ENCODE measurements around the gene NELFCD.

Gene NELFCD

DNA sequence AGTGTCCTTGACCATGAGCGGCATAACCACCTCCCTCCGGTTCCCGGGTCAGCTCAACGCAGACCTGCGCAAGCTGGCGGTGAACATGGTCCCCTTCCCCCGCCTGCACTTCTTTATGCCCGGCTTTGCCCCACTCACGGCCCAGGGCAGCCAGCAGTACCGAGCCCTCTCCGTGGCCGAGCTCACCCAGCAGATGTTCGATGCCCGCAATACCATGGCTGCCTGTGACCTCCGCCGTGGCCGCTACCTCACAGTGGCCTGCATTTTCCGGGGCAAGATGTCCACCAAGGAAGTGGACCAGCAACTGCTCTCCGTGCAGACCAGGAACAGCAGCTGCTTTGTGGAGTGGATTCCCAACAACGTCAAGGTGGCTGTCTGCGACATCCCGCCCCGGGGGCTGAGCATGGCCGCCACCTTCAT is 43.1 kb downstream of the NELFCD start:
- Histone ChIP-seq H3K27me3 (ENCODE audit: insufficient read depth, low read length, poor library complexity) (no peaks in the 10 kb centered on the region), H3K79me2 (ENCODE audit: insufficient read depth, low read length) (peaks cover 54% of the 10 kb centered on the region), H3K27ac (ENCODE audit: low read length) (no peak overlapping the region), H3K9me3 (ENCODE audit: insufficient read depth, low read length, severe bottlenecking) (no peaks in the 10 kb centered on the region), H3K36me3 (ENCODE audit: insufficient read depth, low read length) (peaks cover 69% of the 10 kb centered on the region), H3K4me3 (ENCODE audit: low read depth in 1 of 2, low read length in 2 of 2) (no peak overlapping the region), H3K9ac (ENCODE audit: low read depth, low read length) (no peak overlapping the region), H3K4me2 (ENCODE audit: insufficient read depth, low read length) (no peak overlapping the region), H3K4me1 (ENCODE audit: insufficient read depth, low read length) (peaks cover 24% of the 10 kb centered on the region), H4K20me1 (ENCODE audit: insufficient read depth, low read length) (peaks cover 55% of the 10 kb centered on the region), H2AFZ (ENCODE audit: low read depth, low read length) (no peak overlapping the region)
- TF ChIP-seq EZH2 (IDR thresholded peaks at IDR 0.05; ENCODE audit: borderline replicate concordance, low read depth, low read length, severe bottlenecking), result no peak
- TF ChIP-seq, protein P1, sequence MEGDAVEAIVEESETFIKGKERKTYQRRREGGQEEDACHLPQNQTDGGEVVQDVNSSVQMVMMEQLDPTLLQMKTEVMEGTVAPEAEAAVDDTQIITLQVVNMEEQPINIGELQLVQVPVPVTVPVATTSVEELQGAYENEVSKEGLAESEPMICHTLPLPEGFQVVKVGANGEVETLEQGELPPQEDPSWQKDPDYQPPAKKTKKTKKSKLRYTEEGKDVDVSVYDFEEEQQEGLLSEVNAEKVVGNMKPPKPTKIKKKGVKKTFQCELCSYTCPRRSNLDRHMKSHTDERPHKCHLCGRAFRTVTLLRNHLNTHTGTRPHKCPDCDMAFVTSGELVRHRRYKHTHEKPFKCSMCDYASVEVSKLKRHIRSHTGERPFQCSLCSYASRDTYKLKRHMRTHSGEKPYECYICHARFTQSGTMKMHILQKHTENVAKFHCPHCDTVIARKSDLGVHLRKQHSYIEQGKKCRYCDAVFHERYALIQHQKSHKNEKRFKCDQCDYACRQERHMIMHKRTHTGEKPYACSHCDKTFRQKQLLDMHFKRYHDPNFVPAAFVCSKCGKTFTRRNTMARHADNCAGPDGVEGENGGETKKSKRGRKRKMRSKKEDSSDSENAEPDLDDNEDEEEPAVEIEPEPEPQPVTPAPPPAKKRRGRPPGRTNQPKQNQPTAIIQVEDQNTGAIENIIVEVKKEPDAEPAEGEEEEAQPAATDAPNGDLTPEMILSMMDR (IDR thresholded peaks at IDR 0.05; ENCODE audit: borderline replicate concordance, extremely low read depth, low read length, poor library complexity, severe bottlenecking), result no peak
- no peak for ATAC-seq (ENCODE audit: insufficient read depth, low read depth)
- DNase-seq, result no peak

- H3K4me2 ChIP-seq (ENCODE audit: insufficient read depth, low read length), result no peak overlapping the region
- no peaks in the 10 kb centered on the region for H3K9me3 ChIP-seq (ENCODE audit: insufficient read depth, low read length, severe bottlenecking)
- H2AFZ ChIP-seq (ENCODE audit: low read depth, low read length), result no peak overlapping the region
- no peak overlapping the region for H3K9ac ChIP-seq (ENCODE audit: low read depth, low read length)
- peaks cover 64% of the 10 kb centered on the region for H3K79me2 ChIP-seq (ENCODE audit: insufficient read depth, low read length)
- peaks cover 79% of the 10 kb centered on the region for H3K36me3 ChIP-seq (ENCODE audit: insufficient read depth, low read length)
- H3K27me3 ChIP-seq (ENCODE audit: insufficient read depth, low read length, poor library complexity), result no peaks in the 10 kb centered on the region
- peaks cover 33% of the 10 kb centered on the region for H3K4me1 ChIP-seq (ENCODE audit: insufficient read depth, low read length)
- H4K20me1 ChIP-seq (ENCODE audit: insufficient read depth, low read length), result peaks cover 55% of the 10 kb centered on the region
- peak; percentile 1 for DNase-seq
- TF ChIP-seq, protein P1 (IDR thresholded peaks at IDR 0.05; ENCODE audit: borderline replicate concordance, extremely low read depth, low read length, poor library complexity, severe bottlenecking), result no peak
- TF ChIP-seq EZH2 (IDR thresholded peaks at IDR 0.05; ENCODE audit: borderline replicate concordance, low read depth, low read length, severe bottlenecking), result no peak
- no peak overlapping the region for H3K4me3 ChIP-seq (ENCODE audit: low read depth in 1 of 2, low read length in 2 of 2)
- no peak overlapping the region for H3K27ac ChIP-seq (ENCODE audit: low read length)
- no peak for ATAC-seq (ENCODE audit: insufficient read depth, low read depth)
Observed at GRCh38 chr20:59025086-59025485, 44.0 kb downstream of the NELFCD start.

- no peaks in the 10 kb centered on the region for H3K27me3 ChIP-seq (ENCODE audit: insufficient read depth, low read length, poor library complexity)
- no peak overlapping the region for H3K4me3 ChIP-seq (ENCODE audit: low read depth in 1 of 2, low read length in 2 of 2)
- ATAC-seq (ENCODE audit: insufficient read depth, low read depth) (no peak), DNase-seq (no peak)
- H4K20me1 ChIP-seq (ENCODE audit: insufficient read depth, low read length), result peaks cover 55% of the 10 kb centered on the region
- peaks cover 38% of the 10 kb centered on the region for H3K4me1 ChIP-seq (ENCODE audit: insufficient read depth, low read length)
- H3K9ac ChIP-seq (ENCODE audit: low read depth, low read length), result no peak overlapping the region
- H2AFZ ChIP-seq (ENCODE audit: low read depth, low read length), result no peak overlapping the region
- no peak overlapping the region for H3K4me2 ChIP-seq (ENCODE audit: insufficient read depth, low read length)
- peaks cover 68% of the 10 kb centered on the region for H3K79me2 ChIP-seq (ENCODE audit: insufficient read depth, low read length)
- TF ChIP-seq, protein P1 (IDR thresholded peaks at IDR 0.05; ENCODE audit: borderline replicate concordance, extremely low read depth, low read length, poor library complexity, severe bottlenecking), result no peak
- no peak for TF ChIP-seq EZH2 (IDR thresholded peaks at IDR 0.05; ENCODE audit: borderline replicate concordance, low read depth, low read length, severe bottlenecking)
- no peak overlapping the region for H3K27ac ChIP-seq (ENCODE audit: low read length)
- peaks cover 83% of the 10 kb centered on the region for H3K36me3 ChIP-seq (ENCODE audit: insufficient read depth, low read length)
- H3K9me3 ChIP-seq (ENCODE audit: insufficient read depth, low read length, severe bottlenecking), result no peaks in the 10 kb centered on the region
Observed at GRCh38 chr20:59025511-59025910, 44.5 kb downstream of the NELFCD start.
